GM13977 (cell line): ENCODE measurements around the gene TCTA.
"Not testable (repeated sequence)": the region's sequence is repeated elsewhere in the genome, so short reads cannot be mapped to it uniquely, and the experiment has no call there.

Source experiments
- DNase-seq: peaks from one replicate; pipeline ENCODE4 v3.0.0; 2012; ENCODE audit warnings: low spot score
- in situ Hi-C: fragments of 300-500 bp; cut with MboI; formaldehyde crosslinking; loops from one replicate; pipeline ENCODE4 v1.12.0; 2022; ENCODE audit warnings: low sequenced_read_pairs, low pct_unique_long_range_greater_than_20kb, mixed read lengths, inconsistent platforms; ENCODE audit not compliant: unreplicated experiment
- TF ChIP-seq, protein P1 (sequence below): IDR thresholded peaks from 2 replicates; pipeline ENCODE4 v1.5.1; 2012; ENCODE audit warnings: mild to moderate bottlenecking, control low read depth; ENCODE audit not compliant: insufficient read depth; ENCODE audit errors: extremely low read depth, missing control alignments

The TCTA gene

DNA sequence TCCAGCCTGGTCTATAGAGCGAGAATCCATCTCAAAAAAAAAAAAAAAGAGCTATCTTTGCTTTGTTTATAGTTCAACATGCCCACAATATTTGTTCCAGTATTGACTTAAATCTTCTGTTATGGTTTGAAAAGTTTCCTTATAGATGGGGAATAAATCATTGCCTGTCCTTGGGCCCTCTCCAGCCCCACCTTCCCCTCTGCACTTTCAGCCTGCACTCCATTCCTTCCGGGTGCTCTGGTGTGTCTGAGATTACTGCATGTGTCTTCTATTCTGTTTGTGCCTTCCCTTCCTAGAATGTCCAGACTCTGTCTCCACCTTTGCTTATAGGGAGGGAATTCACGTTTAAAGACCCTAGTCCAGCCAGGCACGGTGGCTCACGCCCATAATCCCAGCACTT lies 28.8 kb upstream of the TCTA start:
- TF ChIP-seq, protein P1, sequence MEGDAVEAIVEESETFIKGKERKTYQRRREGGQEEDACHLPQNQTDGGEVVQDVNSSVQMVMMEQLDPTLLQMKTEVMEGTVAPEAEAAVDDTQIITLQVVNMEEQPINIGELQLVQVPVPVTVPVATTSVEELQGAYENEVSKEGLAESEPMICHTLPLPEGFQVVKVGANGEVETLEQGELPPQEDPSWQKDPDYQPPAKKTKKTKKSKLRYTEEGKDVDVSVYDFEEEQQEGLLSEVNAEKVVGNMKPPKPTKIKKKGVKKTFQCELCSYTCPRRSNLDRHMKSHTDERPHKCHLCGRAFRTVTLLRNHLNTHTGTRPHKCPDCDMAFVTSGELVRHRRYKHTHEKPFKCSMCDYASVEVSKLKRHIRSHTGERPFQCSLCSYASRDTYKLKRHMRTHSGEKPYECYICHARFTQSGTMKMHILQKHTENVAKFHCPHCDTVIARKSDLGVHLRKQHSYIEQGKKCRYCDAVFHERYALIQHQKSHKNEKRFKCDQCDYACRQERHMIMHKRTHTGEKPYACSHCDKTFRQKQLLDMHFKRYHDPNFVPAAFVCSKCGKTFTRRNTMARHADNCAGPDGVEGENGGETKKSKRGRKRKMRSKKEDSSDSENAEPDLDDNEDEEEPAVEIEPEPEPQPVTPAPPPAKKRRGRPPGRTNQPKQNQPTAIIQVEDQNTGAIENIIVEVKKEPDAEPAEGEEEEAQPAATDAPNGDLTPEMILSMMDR, result no peak
- in situ Hi-C loops, result no loop called here
- DNase-seq, result no peak

DNA sequence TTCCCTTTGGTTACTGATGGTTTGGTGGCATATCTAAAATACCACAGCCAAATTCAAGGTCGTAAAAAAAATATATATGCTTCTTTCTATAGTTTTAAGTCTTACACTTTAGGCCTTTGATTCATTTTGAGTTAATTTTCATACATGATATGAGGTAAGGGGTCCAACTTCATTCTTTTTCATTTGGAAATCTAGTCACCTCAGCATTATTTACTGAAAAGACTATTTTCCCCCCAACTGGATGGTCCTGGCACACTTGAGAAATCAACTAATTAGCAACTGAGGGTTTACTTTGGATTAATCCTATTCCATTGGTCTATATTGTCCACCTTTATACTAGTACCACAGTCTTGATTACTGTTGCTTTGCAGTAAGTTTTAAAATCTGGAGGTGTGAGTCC lies 26.6 kb upstream of the TCTA start:
- TF ChIP-seq, protein P1, result no peak
- no peak for DNase-seq
- in situ Hi-C loops, result no loop called here

DNA sequence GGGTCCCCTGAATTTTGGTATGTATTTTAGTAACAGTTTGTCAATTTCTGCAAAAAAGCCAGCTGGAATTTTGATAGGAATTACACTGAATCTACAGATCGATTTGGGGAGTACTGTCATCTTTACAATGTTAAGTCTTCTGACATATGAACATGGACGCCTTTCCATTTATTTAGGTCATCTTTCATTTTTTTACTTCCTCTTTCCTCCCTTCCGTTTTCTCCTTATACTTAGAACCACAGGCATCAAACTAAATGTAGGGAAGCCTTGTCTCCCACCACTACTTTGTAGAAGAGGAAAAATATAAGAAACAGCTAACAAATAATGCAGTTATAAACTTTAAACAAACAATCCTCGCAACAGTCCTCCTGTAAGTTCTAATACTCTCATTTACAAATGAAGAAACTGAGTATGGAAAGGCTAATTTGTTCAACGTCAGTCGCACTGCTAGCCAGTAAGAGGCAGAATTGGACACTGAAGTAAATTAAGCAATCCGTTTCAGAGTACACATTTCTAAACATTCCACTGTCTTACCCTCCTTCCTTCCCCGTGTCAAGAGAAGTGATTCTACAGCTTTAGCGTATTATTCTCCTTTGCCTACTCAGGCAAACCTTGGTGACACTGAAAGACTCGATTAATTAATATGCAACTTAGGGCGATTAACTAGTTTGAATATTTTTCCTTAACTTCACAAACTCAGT lies 26.0 kb upstream of the TCTA start:
- TF ChIP-seq, protein P1, result no peak
- no peak for DNase-seq
- in situ Hi-C loops, result no loop called here

DNA sequence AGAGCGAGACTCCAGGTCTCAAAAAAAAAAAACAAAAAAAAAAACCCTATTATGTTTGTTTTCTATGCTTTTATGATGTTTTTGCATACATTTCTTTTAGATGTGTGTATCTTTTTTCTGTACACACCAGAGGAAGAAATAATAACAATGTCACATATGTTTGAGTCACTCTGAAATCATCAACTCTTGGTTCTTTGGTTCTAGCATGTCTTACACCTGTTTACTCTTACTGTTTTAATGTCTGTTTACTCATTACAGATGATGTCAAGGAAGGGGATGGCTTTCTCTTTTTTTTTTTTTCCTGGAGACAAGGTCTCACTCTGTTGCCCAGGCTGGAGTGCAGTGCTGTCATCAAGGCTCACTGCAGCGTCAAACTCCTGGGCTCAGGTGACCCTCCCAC lies 24.5 kb upstream of the TCTA start:
- in situ Hi-C loops, result no loop called here
- DNase-seq, result no peak
- TF ChIP-seq, protein P1, result no peak

DNA sequence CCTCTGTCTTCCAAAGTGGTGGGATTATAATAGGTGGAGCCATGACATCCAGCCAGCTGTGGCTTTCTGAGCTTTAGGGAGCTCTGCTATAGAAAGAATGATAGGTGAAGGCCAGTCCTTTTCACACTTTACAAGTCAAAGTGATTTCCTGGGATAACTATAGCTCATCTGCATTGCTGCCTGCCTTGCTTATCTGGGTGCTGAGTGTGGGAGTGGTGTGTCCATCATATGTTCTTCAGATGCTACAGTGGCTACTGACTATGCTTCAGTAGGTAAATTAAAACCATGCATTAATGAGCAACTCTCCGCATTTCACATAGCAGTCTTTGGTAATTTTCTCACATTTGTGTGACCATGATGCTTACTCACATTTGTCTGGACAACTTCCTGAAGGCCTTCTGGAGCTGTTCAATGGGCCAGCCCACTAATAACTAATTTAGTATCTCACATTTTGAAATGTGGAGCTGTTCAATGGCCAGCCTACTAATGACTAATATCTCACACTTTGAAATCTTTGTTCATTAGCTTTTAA lies 23.9 kb upstream of the TCTA start:
- in situ Hi-C loops, result no loop called here
- no peak for DNase-seq
- TF ChIP-seq, protein P1, result no peak

DNA sequence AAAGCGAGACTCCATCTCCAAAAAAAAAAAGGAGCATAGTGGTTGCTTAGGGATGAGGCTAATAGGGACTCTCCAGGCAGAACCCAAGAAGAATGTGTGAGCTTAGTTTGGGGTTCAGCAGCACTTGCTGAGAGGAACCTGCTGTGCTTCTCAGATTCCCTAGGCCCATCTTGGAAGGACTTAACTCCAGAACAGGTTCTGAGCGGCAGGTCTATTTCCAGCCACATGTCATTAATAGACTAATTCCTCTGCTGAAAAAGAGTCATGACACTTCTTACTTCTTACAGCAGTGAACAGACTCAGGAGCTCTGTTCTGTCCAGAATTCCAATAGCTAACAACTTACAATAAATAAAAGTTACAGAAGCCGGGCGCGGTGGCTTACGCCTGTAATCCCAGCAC lies 22.9 kb upstream of the TCTA start:
- no peak for DNase-seq
- TF ChIP-seq, protein P1, result no peak
- in situ Hi-C loops, result no loop called here

DNA sequence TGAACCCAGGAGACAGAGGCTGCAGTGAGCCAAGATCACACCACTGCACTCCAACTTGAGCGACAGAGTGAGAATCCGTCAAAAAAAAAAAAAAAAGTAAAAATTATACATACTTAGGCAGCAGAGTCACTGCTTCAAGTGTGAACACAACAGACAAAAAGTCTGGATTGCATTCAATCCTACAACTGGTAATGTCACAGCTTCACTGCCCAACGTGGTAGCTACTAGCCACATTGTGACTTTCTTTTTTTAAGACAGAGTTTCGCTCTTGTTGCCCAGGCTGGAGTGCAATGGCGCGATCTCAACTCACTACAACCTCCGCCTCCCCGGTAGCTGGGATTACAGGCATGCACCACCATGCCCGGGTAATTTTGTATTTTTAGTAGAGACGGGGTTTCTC lies 20.9 kb upstream of the TCTA start:
- in situ Hi-C loops, DNase-seq: not testable (repeated sequence)
